Activated naive CD4-positive, alpha-beta T cell treated with anti-CD3 and anti-CD28 coated beads, Interleukin-2, amount 50 U/mL, for 72 hours (primary cell): ENCODE results near the gene LSP1. TPM values are rescaled to one million over a fixed set of nuclear protein-coding genes. Genes with fewer than 3 reads are reported as not detected.
"Not testable (repeated sequence)": the region's sequence is repeated elsewhere in the genome, so short reads cannot be mapped to it uniquely, and the experiment has no call there.

ENCODE experiments used
- ATAC-seq, 2 donors: fragments of 150-1000 bp; cut with Tn5 transposase; 2 replicates each; pipeline ENCODE4 v1.10.0; 2021; ENCODE audit warnings: mild to moderate bottlenecking in 2 of 2, moderate library complexity in 2 of 2
- DNase-seq, 2 donors: peaks; one replicate each; pipeline ENCODE4 v3.0.0; 2021 to 2022; ENCODE audit warnings: low spot score in 2 of 2
- H3K27ac Mint-ChIP-seq, 2 donors: one replicate each; pipeline ENCODE4 v1.8.0; 2022; ENCODE audit warnings: mild to moderate bottlenecking in 2 of 2, mixed read lengths in 2 of 2
- H3K36me3 Mint-ChIP-seq, 2 donors: one replicate each; pipeline ENCODE4 v1.8.0; 2022; ENCODE audit warnings: mixed read lengths in 2 of 2
- H3K9me3 Mint-ChIP-seq, 2 donors: one replicate each; pipeline ENCODE4 v1.8.0; 2022; ENCODE audit warnings: mixed read lengths in 2 of 2
- total RNA-seq, 2 donors: library from RNA; stranded (reverse); gene quantifications; one replicate each; pipeline ENCODE4 v1.2.3, GENCODE V29; 2022

The LSP1 gene
- total RNA-seq: 100 to 1,000 TPM; 102 to 263 TPM

- no peaks in the 10 kb centered on the region for H3K9me3 Mint-ChIP-seq
- ATAC-seq (peak; percentile 46 to 78), DNase-seq (peak; percentile 84 to 88)
- peaks cover 11 to 15% of the 10 kb centered on the region in 2 donors for H3K36me3 Mint-ChIP-seq
- H3K27ac Mint-ChIP-seq: peak within 1 kb of the TSS; percentile 94 to 99
These were observed at the start of gene LSP1 for GRCh38 chr11:1852877-1853276. Gene LSP1 (plus strand): TSS chr11:1853084. CDS start chr11:1853145, 61 bp downstream.

GRCh38 chr11:1803246-1803645 lies 49.6 kb upstream of the LSP1 start:
- DNase-seq (no peak), ATAC-seq (no peak)
- Mint-ChIP-seq H3K9me3 (no peaks in the 10 kb centered on the region), H3K27ac (no peak overlapping the region), H3K36me3 (no peaks in the 10 kb centered on the region)

GRCh38 chr11:1803835-1804519 lies 48.9 kb upstream of the LSP1 start:
- ATAC-seq, DNase-seq: not testable (repeated sequence)

GRCh38 chr11:1805525-1805924 lies 47.4 kb upstream of the LSP1 start:
- no peaks in the 10 kb centered on the region for H3K36me3 Mint-ChIP-seq
- DNase-seq: no peak
- no peak for ATAC-seq
- H3K27ac Mint-ChIP-seq: no peak overlapping the region
- H3K9me3 Mint-ChIP-seq: no peaks in the 10 kb centered on the region

More at GRCh38 chr11:1803835-1804519, 48.9 kb upstream of the LSP1 start:
- not testable (repeated sequence) for H3K9me3 Mint-ChIP-seq, H3K27ac Mint-ChIP-seq, H3K36me3 Mint-ChIP-seq

GRCh38 chr11:1807264-1807995 lies 45.5 kb upstream of the LSP1 start:
- no peak for DNase-seq
- ATAC-seq: no peak
- no peaks in the 10 kb centered on the region for H3K36me3 Mint-ChIP-seq
- H3K9me3 Mint-ChIP-seq: no peaks in the 10 kb centered on the region
- H3K27ac Mint-ChIP-seq: no peak overlapping the region

- H3K27ac Mint-ChIP-seq: no peak overlapping the region
- no peak for DNase-seq
- H3K9me3 Mint-ChIP-seq: no peaks in the 10 kb centered on the region
- H3K36me3 Mint-ChIP-seq: no peaks in the 10 kb centered on the region
- no peak for ATAC-seq
These were observed 42.1 kb upstream of the LSP1 start for GRCh38 chr11:1810761-1811160.

GRCh38 chr11:1812274-1812673 lies 40.6 kb upstream of the LSP1 start:
- no peaks in the 10 kb centered on the region for H3K36me3 Mint-ChIP-seq
- H3K27ac Mint-ChIP-seq: no peak overlapping the region
- DNase-seq (no peak), ATAC-seq (no peak)
- H3K9me3 Mint-ChIP-seq: no peaks in the 10 kb centered on the region

- no peaks in the 10 kb centered on the region for H3K9me3 Mint-ChIP-seq
- no peak for DNase-seq
- no peaks in the 10 kb centered on the region for H3K36me3 Mint-ChIP-seq
- H3K27ac Mint-ChIP-seq: no peak overlapping the region
- ATAC-seq: no peak
These were observed 40.1 kb upstream of the LSP1 start for GRCh38 chr11:1812801-1813200.

- H3K27ac Mint-ChIP-seq, H3K9me3 Mint-ChIP-seq, DNase-seq, H3K36me3 Mint-ChIP-seq, ATAC-seq: not testable (repeated sequence)
These were observed 39.5 kb upstream of the LSP1 start for GRCh38 chr11:1813356-1813755.

- Mint-ChIP-seq H3K36me3 (no peaks in the 10 kb centered on the region), H3K27ac (no peak overlapping the region), H3K9me3 (no peaks in the 10 kb centered on the region)
- DNase-seq: no peak
- ATAC-seq: no peak
These were observed 38.2 kb upstream of the LSP1 start for GRCh38 chr11:1814691-1815090.

- no peak overlapping the region for H3K27ac Mint-ChIP-seq
These were observed 37.6 kb upstream of the LSP1 start for GRCh38 chr11:1815311-1815710.

GRCh38 chr11:1815751-1816150 lies 37.1 kb upstream of the LSP1 start:
- Mint-ChIP-seq H3K27ac (no peak overlapping the region), H3K36me3 (no peaks in the 10 kb centered on the region), H3K9me3 (peaks cover 0 to 3% of the 10 kb centered on the region in 2 donors)
- DNase-seq (no peak), ATAC-seq (no peak)

More at GRCh38 chr11:1815311-1815710, 37.6 kb upstream of the LSP1 start:
- Mint-ChIP-seq H3K36me3 (no peaks in the 10 kb centered on the region), H3K9me3 (peaks cover 0 to 3% of the 10 kb centered on the region in 2 donors)
- DNase-seq (no peak), ATAC-seq (no peak)

- Mint-ChIP-seq H3K9me3 (peaks cover 3 to 8% of the 10 kb centered on the region in 2 donors), H3K27ac (no peak overlapping the region), H3K36me3 (no peaks in the 10 kb centered on the region)
- ATAC-seq (no peak), DNase-seq (no peak)
These were observed 35.9 kb upstream of the LSP1 start for GRCh38 chr11:1817000-1817399.

- Mint-ChIP-seq H3K9me3 (peaks cover 3 to 8% of the 10 kb centered on the region in 2 donors), H3K27ac (no peak overlapping the region), H3K36me3 (no peaks in the 10 kb centered on the region)
- ATAC-seq (no peak), DNase-seq (no peak)
These were observed 35.4 kb upstream of the LSP1 start for GRCh38 chr11:1817511-1817910.

GRCh38 chr11:1819074-1819473 lies 33.8 kb upstream of the LSP1 start:
- Mint-ChIP-seq H3K9me3 (peaks cover 3 to 8% of the 10 kb centered on the region in 2 donors), H3K36me3 (no peaks in the 10 kb centered on the region), H3K27ac (no peak overlapping the region)
- ATAC-seq (no peak), DNase-seq (no peak)

GRCh38 chr11:1820463-1821325 lies 32.2 kb upstream of the LSP1 start:
- Mint-ChIP-seq H3K27ac (no peak overlapping the region), H3K36me3 (no peaks in the 10 kb centered on the region), H3K9me3 (peaks cover 3 to 8% of the 10 kb centered on the region in 2 donors)
- no peak for DNase-seq
- no peak for ATAC-seq

GRCh38 chr11:1821562-1821961 lies 31.3 kb upstream of the LSP1 start:
- Mint-ChIP-seq H3K36me3 (no peaks in the 10 kb centered on the region), H3K27ac (no peak overlapping the region), H3K9me3 (peaks cover 3 to 8% of the 10 kb centered on the region in 2 donors)
- DNase-seq (no peak), ATAC-seq (no peak)
